Sigmoid colon (tissue), 4 donors: ENCODE results near the gene MRPS31.

ENCODE experiments used
- POLR2A ChIP-seq, 2 donors: fragments of 450-650 bp; IDR thresholded peaks; one replicate each; pipeline ENCODE4 v1.6.1; 2016; ENCODE audit warnings: antibody characterized with exemption in 2 of 2, mild to moderate bottlenecking in 2 of 2, moderate library complexity in 2 of 2
- POLR2AphosphoS5 ChIP-seq, 4 donors: sonication (generic); formaldehyde crosslinking; IDR thresholded peaks; one replicate each; pipeline ENCODE4 v1.6.1; 2017; ENCODE audit warnings: antibody characterized with exemption in 4 of 4
- TF ChIP-seq, protein P1 (sequence below), 4 experiments: fragments of 450-650 bp in 3 of 4; fragments of 200-600 bp in 1 of 4; IDR thresholded peaks; one replicate each; pipeline ENCODE4 v1.5.1; 2016 to 2019; ENCODE audit warnings: antibody characterized with exemption in 4 of 4, mild to moderate bottlenecking in 3 of 4, moderate library complexity in 2 of 4

- TF ChIP-seq, protein P1, sequence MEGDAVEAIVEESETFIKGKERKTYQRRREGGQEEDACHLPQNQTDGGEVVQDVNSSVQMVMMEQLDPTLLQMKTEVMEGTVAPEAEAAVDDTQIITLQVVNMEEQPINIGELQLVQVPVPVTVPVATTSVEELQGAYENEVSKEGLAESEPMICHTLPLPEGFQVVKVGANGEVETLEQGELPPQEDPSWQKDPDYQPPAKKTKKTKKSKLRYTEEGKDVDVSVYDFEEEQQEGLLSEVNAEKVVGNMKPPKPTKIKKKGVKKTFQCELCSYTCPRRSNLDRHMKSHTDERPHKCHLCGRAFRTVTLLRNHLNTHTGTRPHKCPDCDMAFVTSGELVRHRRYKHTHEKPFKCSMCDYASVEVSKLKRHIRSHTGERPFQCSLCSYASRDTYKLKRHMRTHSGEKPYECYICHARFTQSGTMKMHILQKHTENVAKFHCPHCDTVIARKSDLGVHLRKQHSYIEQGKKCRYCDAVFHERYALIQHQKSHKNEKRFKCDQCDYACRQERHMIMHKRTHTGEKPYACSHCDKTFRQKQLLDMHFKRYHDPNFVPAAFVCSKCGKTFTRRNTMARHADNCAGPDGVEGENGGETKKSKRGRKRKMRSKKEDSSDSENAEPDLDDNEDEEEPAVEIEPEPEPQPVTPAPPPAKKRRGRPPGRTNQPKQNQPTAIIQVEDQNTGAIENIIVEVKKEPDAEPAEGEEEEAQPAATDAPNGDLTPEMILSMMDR (IDR thresholded peaks at IDR 0.05) = no peak
- TF ChIP-seq POLR2A (IDR thresholded peaks at IDR 0.05) (no peak), POLR2AphosphoS5 (IDR thresholded peaks at IDR 0.05) (no peak)
These were observed 5.4 kb downstream of the MRPS31 start for GRCh38 chr13:40765602-40766001.
